GM21529 (cell line): ENCODE data around the gene CYFIP1.

ENCODE experiments used
- ATAC-seq: cut with Tn5 transposase; IDR thresholded peaks from one replicate; pipeline ENCODE4 v1.9.1; 2021; ENCODE audit not compliant: unreplicated experiment

CYFIP1 gene

GRCh38 chr15:22918596-22919140 lies 61.5 kb downstream of the CYFIP1 start:
- ATAC-seq, result no peak

- no peak for ATAC-seq
Observed at GRCh38 chr15:22918056-22918455, 62.1 kb downstream of the CYFIP1 start.

DNA sequence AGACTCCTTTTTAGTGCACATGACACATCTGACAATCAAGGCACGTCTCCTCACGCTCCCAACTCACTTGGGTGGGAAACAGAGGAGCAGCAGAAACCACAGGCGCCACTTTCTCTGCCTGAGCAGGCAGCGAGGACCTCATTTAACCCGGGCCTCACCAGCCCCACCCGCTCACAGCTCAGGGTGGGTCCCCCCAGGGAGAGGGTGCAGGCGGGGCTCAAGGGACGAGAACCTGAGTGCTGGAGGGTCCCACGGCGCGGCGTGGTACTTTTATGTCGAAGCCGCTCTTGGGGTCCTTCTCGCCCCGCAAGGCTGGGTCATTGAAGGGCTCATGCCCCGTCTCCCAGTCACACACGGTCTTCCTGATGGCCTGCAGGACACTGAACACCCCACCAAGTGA lies 62.6 kb downstream of the CYFIP1 start:
- no peak for ATAC-seq

DNA sequence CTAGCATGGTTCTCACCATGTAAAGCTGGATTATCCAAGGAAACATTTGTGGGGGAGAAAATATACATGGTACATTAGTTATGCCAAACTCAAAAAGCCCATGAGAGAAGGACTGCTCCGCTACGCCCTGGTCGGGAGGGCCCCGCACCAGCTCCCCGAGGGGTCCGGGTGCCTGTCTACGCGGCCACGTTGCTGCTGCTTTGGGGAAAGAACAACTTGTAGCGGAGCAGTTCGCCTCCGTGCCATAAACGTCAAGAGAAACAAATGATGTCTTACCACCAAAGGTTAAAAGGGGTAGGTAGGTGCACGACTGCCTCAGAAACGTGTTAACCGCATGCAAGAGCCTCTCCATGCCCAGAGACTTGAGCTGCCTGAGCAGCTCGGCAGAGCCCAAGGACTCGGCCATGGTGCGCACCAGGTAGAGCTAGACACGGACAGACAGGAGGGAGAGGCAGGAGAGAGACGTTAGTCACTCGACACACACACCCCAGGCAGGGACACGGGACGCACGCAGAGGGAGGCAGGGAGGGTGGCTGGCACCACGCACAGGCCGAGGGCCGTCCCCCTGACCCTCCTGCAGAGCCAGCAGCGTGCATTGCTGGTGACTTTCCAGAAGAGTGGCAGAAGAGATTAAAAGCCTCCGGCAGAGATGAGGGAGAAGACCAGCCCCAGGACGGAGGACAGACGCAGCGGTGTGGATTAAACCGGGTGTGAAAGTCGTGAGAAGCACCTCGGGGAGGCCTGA lies 63.4 kb downstream of the CYFIP1 start:
- no peak for ATAC-seq

DNA sequence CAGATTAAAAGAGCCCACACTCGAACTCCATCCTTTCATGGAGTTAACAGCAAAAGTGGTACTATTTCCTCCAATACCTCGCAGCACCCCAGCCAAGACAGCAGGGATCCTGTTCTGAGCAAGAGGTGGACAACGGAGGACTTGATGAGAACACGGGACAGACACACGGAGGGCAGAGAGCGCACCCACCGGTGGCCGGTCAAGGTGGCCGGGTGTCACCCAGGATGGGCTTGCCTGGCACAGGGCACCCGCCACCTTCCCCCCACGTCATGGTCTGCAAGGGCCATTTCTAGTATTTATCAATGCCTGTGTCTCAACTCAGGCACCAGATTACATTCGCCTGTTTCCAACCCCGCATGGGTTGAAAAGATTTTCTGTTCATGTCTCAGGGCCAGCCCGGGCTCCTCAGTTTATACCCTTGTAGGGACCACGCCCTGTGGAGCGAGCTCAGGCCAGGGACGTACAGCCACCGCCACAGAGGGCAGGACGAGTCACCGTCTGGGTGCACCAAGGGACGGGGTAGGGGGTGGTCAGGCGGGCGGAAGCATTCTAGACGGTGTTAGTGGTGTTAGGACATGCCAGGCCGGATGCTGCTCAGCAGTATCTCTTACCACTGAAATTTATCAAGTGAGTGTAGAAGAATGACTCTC lies 64.2 kb downstream of the CYFIP1 start:
- no peak for ATAC-seq

DNA sequence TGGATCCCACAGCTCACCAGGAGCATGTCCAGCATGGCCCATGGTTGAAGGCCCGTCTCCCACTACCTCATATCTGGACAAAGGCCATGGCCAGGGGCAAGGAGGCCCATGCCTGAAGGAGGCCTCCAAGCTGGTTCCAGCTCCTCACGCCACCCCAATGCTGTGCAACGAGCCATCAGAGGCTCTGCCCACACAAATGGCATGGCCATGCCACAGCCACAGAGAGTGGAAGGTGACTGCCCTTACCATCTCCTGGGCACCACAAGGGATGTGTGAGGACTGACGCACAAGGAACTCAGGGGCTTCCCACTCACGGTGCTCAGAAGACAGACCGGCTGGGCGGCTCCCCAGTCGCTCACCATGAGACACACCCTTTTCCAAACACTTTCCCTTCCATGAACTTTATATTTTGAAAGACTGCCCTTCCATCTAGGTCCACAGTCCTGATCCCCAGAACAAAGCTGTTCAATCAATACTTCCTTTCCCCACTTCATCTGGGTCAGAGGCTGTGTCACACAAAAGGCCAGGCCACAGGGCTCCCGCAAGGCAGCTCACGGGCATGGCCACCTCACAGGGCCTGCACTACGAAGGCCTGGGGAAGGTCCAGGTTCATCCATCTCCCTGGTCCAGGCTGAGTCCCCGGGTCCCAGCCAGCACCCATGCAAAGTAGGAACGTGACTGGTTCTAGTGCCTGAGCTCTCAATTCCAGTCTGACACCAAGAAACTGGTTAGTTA lies 66.4 kb downstream of the CYFIP1 start:
- ATAC-seq, result no peak

DNA sequence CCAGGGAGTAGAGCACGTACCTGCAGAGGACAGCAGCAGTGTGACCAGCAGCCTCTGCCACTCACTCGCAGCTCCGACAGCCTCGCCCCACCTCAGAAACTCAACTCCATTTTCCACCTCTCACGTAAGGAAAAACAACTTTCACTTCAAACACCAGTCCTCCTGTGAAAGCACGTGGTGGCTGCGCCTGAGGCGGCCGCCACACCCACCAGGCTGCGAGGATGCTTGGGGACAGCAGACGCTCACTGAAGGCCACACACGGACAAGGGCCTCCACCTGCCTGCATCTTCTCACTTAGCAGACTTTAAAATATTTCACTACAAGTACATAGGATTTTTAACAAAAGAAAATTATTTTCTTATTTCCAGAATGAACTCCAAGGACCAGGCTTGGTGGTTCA lies 67.9 kb downstream of the CYFIP1 start:
- no peak for ATAC-seq

DNA sequence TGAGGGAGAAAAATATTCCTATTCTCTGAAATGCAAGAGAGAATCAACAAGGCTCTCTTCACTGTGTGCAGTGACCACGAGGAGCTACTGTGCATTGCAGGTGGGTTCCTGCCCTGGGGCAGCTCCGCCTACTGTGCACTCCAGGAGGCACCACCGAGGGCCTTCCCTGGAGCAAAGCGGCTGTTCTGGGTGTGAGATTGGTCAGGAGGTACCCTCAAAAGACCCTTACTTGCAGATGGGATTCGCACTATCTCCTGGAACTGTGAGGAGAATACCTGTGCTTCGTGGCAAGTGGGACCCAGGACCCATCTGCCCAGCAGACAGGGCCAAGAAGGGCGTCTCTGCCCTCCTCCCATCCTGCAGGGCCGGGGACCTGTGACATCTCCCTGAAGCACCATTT lies 68.9 kb downstream of the CYFIP1 start:
- ATAC-seq, result no peak

DNA sequence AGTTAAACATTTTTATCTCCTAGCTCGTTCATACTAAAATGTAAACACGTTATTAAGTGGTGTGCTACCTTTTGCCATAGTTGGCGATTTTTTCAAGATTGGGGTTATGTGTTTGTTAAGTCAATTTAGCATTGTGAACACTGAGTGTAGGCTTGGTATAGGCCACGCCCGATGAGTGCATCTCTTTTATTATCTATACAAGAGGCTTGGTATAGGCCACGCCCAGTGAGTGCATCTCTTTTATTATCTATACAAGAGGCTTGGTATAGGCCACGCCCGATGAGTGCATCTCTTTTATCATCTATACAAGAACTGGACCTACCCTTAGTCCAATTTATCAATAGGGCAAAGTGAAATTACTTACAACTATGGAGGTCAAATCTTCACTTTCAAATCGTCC lies 71.3 kb downstream of the CYFIP1 start:
- ATAC-seq, result no peak

DNA sequence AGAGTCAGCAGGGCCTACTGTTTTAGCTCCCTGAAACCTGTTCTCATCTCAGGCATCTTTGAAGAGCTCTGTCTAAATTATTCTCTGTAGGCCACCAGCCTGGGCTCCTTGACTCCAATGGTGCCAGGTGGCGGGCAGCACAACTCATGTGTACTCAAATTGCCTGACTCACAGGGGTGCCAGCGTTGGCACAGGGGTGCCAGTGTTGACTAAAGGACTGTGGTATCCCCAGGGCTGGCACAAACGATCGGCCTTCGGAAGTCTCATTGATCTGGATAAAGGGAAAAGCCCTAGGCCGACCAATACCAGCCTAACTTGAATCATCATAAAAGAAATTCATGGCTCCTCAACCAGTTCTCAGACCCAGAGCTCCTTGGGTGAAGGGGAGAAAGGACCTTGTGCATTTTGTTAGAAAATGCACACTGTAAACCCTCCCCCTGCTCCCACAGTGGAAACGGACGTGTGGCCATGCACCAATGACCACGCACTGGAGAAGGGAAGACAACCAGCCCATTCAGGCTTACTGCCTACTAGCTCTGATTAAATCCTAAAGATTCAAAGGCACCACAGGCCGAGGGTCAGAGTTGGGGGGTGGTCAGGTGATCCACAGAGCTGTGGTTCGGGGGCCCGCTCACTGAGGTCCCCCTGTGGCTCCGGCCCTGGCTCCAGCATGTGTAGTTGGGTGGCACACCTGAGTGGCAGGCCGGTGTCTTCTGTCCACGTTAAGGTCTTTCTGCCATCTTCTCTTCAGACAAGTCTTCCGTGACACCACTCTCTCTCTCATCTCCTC lies 72.8 kb downstream of the CYFIP1 start:
- ATAC-seq, result no peak

- no peak for ATAC-seq
Observed at GRCh38 chr15:22904736-22905135, 75.4 kb downstream of the CYFIP1 start.

DNA sequence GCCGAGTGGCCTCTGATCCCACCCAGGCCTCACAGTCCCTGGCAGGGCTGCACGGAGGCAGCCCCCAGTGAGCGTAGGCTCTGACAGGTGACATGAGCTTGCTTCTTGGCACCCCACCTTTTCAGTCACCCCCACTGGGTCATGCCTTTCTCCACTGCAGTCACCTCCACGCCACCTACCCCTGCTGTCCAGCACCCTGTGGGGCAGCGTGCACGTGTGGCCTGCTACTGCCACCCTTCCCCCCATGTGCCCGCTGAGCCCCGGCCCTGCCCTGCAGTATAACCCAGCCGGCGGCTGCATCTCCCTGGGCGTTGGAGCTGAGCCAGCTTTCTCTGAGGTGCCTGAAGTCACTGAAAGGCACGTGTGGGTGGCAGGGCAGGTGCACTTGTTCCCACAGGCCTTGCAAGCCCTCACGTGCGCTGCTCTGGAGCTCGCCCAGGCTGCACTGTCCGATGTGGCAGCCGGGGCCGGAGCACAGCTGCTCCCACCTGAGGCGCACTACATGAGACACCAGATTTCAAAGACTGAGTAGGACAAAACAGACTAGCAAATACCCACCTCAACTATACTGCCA lies 76.1 kb downstream of the CYFIP1 start:
- ATAC-seq, result no peak

DNA sequence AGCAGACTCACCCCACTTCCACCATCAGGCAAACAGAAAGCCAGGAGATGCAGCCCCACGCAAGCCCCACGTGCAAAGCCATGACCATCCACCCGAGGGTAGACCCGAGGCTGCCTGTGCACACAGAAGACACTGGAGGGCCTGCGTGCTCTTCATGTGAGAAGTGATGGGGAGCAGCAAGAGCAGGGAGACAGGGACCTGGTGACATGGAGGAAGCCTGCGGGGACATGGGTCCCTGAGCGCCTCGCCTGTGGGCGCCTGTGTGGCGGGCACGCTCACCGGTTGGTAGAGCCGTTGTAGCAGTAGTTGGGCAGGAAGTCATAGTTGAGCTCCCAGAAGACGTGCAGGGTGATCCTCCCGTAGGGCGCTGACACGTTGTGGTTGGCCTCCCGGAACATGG lies 76.7 kb downstream of the CYFIP1 start:
- no peak for ATAC-seq

DNA sequence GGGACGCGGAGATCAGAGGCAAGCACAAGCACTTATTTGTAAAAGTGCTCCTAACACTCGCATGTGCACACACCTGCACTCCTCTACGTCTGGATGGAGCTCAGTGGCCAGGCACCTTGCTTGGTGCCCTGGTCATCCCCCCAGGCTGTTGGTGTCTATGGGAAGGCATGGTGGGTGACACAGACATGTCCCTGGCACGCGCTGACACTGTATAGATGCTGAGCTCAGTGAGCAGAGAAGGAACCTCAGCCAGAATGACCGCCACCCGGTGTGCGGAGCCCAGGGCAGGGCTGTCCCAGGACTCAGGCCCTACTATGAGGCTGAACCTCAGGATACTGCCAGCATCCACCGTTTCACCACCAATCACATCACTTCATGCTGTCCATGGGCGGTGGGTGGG lies 77.2 kb downstream of the CYFIP1 start:
- no peak for ATAC-seq

GRCh38 chr15:22902578-22902977 lies 77.6 kb downstream of the CYFIP1 start:
- ATAC-seq, result no peak

GRCh38 chr15:22902046-22902445 lies 78.1 kb downstream of the CYFIP1 start:
- ATAC-seq, result no peak

DNA sequence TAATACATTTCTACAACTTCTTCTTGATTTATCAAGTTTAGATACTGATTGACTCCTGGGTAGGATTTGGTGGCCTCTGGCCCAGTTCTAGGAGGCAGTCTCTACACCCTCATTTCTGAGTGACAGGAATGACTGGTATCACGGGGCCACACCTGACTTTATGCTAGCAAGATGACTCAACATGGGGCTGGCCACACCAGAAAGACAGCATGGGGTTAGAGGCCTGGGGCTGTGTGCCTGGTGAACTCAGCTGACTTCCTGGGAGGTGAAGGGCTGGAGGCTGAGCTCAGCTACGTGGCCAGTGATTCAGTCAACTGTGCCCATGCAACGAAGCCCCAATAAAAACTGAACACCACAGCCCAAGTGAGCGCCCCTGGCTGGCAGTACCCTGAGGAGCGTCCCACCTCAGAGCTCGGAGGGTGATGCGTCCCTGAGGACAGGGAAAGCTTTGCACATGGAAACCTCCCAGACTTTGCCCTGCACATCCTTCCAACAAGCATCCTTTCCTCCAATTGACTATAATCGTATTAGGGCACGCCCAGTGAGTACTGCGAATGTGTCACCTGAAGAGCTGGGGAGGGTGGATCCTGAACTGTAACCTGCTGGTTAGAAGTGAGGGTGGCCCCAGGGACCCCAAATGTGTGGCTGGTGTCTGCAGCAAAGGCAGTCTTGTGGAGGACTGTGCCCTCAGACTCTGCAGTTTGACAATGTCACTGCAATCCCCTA lies 84.5 kb downstream of the CYFIP1 start:
- peak; percentile 87 for ATAC-seq

DNA sequence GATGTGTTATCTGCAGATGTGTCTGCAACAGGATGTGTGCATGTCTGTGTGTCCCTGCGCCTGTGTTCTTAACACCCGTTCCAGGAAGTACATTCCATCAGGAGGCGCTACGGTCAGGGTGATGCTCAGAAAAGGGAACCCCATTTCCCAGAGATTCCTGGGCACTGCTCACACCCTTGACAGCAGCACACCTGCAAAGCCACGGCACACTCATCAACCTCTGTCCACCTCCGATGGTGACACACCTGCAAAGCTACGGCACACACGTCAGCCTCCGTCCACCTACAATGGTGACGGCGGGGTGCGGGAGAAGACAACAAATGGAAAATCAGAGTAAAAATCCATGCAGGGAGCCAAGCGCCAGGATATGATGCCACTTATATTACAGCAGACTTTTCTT lies 86.3 kb downstream of the CYFIP1 start:
- ATAC-seq, result no peak

DNA sequence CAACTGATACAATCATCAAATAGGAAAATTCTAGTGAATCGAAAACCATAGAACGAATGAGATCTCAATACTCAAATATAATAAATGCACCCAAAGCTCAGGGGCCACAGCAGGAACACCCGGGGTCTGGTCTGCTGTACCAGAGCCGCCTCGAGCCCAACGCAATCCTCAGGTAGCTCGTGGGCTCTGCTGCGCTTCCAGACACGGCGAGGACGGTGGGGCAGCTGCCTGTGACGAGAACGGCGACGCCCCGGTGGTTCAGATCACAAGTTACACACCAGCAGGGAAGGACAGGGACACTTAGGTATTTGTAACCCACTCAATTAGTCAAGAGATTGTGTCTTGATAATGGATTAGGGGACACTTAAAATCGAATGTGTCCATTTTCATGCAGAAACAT lies 87.1 kb downstream of the CYFIP1 start:
- ATAC-seq, result no peak

DNA sequence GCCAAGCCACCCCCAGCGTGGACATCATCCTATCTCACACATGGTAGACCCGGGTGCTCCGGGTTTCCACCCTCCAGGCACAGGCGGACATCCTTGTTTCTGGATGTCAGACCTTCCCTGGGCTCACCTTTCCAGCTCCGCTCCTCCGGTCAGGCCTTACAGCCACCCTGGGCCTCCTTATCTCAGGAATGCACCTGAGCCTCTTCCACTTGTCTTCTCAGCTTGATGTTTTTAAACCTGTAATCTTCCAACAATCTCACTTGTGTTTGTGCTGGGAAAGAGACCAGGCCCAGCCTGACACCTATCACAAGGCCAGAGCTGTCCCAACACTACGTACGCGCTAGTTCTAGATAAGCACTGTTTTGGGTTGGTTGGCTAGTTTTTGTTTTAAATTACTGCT lies 87.8 kb downstream of the CYFIP1 start:
- no peak for ATAC-seq
